HUDEP-2 (cell line): ENCODE measurements around the gene PCLO.
"Not testable (repeated sequence)": the region's sequence is repeated elsewhere in the genome, so short reads cannot be mapped to it uniquely, and the experiment has no call there.

Experiments used
- DNase-seq, 76 experiments: peaks; one replicate each; lab custom pipeline; 2025; ENCODE audit not compliant: unreplicated experiment in 76 of 76; lab: John Stamatoyannopoulos, UW

PCLO gene

GRCh38 chr7:82965088-82966036 lies 197.3 kb downstream of the PCLO start:
- DNase-seq: no peak

GRCh38 chr7:82964150-82964882 lies 198.4 kb downstream of the PCLO start:
- DNase-seq: no peak

DNA sequence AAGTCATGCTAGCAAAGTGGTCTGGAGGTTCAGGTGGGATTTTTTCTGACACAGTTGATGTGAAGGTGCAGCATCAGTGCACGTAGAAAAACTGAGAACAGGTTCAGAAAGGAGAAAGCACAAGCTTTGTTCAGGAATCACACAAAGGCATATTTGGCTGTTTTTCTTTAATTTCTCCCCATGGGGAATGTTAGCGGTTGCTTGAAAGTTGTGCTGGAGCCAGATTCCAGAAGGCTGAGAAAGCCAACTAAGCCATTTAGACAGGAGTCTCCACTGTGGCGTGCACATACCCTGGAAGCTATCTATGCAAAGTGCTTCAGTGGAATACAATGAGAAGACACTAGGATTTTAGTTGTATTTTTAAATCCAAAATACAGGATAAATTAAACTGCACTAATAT lies 201.4 kb downstream of the PCLO start:
- no peak for DNase-seq

- DNase-seq: no peak
Observed at GRCh38 chr7:82959528-82959927, 203.2 kb downstream of the PCLO start.

DNA sequence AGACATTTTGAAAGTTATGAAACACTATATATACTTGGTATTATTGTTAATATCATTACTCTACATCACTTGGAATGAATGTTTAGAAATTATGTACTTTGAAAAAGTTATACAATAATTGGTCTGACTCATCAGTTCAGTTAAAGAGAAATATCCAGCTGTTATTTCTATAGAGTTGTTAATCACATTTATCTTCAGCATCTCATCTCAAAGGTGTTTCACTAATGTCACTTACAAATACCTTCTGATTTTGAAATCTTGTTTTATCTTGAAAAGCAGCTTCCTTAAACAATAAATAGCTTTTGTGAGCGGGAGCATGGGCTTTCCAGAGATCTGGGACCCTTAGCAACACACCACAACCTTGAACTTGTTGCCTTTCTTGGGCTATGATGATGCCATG lies 205.2 kb downstream of the PCLO start:
- DNase-seq: no peak

DNA sequence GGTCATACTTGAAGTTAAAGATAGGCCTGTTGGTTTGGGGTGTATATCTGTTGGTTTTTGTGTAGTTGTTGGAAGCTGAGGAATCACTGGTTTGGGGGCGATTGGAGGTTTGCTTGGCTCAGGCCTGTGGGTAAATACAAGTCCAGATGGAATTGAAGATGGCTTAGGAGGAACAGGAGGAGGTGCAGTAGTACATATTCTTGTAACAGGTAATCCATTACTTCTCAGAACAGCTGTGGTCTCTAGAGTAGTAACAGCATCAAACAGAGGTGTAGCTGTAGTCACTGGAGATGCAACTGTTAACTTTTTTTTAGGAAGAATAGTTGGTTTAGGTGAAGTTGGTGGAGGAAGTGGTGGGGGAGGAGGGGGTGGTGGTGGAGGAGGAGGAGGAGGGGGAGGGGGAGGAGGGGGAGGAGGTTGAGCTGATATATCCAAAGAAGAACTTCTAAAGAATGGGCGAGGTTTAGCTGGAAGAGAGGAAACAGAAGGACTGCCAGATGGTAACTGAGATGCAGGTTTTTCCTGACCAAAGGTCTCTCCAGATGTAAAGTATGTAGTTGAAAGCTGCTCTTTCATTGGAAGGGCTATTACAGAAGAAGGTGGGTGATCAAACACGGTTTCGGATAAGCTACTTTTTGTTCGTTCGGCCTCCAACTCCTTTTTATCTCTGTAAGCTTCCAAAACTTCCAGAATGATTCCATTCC lies 209.2 kb downstream of the PCLO start:
- no peak for DNase-seq

- no peak for DNase-seq
Observed at GRCh38 chr7:82950436-82950835, 212.2 kb downstream of the PCLO start.

GRCh38 chr7:82945480-82945879 lies 217.2 kb downstream of the PCLO start:
- no peak for DNase-seq

DNA sequence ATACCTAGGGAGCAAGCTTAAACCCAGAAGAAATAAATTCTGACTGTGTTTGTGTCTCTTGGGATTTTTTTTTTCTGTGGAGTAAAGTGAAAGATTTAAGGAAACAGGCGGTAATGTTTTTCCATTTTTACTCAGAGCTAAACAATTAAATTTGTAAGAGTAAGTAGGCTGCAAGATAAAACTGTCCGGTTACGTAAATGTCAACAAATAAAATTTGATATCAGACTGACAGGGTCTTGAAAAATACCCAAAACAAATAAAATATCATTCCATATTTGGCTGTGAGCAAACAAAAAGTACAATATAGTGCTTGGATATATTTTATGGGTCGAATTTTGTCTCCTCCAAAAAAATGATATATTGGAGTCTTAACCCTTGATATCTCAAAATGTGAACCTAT lies 217.6 kb downstream of the PCLO start:
- no peak for DNase-seq

DNA sequence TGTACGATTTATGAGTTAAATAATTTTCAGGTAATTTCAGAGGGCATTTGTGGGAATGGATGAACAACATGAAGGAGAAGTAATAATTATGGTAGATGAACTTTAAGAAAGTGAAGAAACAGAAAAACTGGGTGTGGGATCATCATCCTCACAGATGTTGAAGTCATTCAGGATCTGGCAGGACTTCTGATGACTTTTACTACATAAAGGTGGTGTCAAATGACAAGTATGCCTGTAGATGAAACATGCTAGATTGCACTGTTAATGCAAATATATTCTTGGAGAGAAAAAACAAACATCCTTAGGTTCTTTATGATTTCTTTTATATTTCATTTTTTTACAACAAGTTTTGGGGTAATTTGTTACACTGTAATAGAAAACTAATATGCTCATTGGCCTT lies 230.2 kb downstream of the PCLO start:
- no peak for DNase-seq

DNA sequence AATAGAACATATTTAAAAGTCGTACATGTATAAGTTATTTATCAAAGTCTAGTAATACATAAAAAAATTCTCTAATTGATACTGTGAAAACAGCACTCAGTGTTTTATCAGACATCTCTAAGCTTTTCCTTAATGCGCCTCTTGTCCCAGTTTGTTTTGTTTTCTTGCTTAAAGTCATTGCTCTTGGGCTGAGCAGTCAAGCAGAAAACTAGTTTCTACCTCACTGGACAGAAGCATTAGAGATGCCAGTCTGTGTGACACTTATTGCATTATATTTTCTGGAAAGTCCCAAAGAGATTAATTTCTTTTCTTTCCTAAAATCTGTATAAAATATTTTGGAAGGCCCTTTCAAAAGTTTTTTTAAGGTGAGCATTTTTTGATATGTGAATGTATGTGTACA lies 236.2 kb downstream of the PCLO start:
- DNase-seq: no peak

GRCh38 chr7:82925331-82925730 lies 237.4 kb downstream of the PCLO start:
- DNase-seq: no peak

- no peak for DNase-seq
Observed at GRCh38 chr7:82906502-82906901, 256.2 kb downstream of the PCLO start.

DNA sequence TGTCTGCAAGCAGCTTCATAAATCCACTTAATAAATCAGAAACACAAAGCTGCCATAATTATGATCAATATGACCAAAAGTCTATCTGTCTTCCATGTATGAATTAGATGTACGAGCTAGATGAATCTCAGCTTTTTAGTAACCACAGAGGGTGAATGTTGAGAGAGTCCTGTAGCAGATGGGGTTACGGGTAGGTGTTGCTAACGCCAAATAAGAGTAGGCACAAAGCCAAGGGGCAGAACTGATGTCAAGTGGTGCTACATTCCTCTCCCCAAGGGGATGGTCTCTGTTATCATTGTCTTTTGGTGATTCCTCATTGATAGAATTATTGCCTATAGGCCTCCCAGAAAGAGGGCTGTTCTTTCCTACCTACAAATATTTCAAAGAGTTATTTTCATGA lies 257.8 kb downstream of the PCLO start:
- no peak for DNase-seq

DNA sequence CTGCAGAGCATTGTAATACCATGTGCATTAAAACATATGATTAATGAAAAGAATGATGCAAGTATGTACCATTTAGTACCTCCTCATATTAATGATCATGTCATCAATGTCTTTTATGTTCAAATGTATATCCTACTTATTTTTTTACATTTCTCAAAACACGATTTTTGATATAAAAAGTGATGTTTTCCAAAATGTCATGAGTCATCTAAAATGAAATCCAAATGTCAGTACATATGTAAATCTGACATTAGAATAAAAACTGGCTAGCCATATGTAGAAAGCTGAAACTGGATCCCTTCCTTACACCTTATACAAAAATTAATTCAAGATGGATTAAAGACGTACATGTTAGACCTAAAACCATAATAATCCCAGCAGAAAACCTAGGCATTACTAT lies 261.6 kb downstream of the PCLO start:
- DNase-seq: not testable (repeated sequence)

- DNase-seq: no peak
Observed at GRCh38 chr7:82897500-82897899, 265.2 kb downstream of the PCLO start.

- DNase-seq: not testable (repeated sequence)
Observed at GRCh38 chr7:82894341-82894740, 268.3 kb downstream of the PCLO start.

DNA sequence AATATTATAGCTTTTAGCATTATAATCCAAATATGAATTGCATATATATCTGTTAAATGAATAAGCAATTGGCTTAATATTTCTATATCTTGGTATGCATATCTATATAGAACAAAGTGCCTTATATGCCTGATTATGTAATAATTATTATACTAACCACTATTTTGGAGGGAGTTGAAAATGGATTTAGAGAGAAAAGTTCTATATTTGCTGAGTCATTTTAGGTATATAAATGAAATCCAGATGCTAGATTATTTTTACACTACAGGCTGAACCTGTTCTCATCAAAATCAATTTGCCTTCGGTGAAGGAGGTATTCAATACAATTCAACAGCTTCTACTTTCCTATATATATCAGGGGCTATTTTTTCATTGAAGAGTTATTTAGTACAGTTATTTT lies 276.4 kb downstream of the PCLO start:
- no peak for DNase-seq

DNA sequence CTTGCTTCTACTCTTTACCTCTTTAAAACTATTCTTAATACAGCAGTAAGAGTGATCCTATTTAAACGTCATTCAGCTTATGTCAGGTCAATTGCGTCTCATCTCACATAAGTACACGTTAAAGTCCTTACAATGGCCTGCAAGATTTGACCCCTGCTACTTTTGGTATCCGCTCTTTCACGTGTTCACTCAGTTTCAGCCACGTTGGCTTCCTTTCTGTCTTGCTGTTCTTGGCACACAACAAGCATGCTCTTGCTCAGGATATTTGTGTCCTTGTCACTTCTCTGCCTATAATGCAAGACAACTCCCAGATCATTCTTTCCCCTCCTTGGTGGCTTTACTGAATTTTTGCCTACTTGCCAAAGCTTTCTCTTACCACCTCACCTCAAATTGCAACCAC lies 296.8 kb downstream of the PCLO start:
- DNase-seq: no peak

- DNase-seq: no peak
Observed at GRCh38 chr7:82859106-82859850, 303.4 kb downstream of the PCLO start.

GRCh38 chr7:82851121-82851520 lies 311.6 kb downstream of the PCLO start:
- DNase-seq: no peak
